NB4 (cell line): Measurements from ENCODE around the gene NFASC.

ENCODE experiments used
- MYC ChIP-seq: IDR thresholded peaks from 2 replicates; pipeline ENCODE4 v1.6.1; 2011; ENCODE audit warnings: low read depth, low read length
- TF ChIP-seq, protein P1 (sequence below): IDR thresholded peaks from one replicate; pipeline ENCODE4 v1.5.1; 2012; ENCODE audit warnings: low read depth, low read length

DNA sequence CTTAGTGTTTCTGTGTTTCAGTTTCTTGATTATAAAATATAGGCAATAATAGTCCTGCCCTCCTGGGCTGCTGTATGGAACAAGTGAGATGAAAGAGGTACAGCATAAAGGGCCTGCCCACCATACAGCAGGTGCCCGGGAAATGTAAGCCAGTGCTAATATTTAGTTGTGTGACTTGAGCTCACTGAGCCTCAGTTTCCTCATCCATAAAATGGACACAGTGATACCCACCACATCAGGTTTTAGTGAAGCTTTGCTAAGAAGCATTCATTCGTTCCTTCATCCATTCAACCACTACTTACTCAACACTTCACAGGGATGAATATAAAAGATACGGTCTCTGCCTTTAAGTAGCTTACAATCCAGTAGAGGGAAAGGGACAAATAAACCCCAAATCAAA lies 192.2 kb downstream of the NFASC start:
- TF ChIP-seq, protein P1, sequence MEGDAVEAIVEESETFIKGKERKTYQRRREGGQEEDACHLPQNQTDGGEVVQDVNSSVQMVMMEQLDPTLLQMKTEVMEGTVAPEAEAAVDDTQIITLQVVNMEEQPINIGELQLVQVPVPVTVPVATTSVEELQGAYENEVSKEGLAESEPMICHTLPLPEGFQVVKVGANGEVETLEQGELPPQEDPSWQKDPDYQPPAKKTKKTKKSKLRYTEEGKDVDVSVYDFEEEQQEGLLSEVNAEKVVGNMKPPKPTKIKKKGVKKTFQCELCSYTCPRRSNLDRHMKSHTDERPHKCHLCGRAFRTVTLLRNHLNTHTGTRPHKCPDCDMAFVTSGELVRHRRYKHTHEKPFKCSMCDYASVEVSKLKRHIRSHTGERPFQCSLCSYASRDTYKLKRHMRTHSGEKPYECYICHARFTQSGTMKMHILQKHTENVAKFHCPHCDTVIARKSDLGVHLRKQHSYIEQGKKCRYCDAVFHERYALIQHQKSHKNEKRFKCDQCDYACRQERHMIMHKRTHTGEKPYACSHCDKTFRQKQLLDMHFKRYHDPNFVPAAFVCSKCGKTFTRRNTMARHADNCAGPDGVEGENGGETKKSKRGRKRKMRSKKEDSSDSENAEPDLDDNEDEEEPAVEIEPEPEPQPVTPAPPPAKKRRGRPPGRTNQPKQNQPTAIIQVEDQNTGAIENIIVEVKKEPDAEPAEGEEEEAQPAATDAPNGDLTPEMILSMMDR = no peak
- TF ChIP-seq MYC = no peak
